Eye (tissue), 1 donor: Measurements from ENCODE around the gene GULP1.

Source experiments
- DNase-seq: peaks from one replicate; pipeline ENCODE4 v3.0.0-alpha.2; 2015

Gene GULP1

GRCh38 chr2:188610050-188610444, 318.4 kb downstream of the GULP1 start:
- DNase-seq = no peak

GRCh38 chr2:188610827-188611226, 319.2 kb downstream of the GULP1 start:
- DNase-seq = no peak

GRCh38 chr2:188619146-188619545, 327.5 kb downstream of the GULP1 start:
- no peak for DNase-seq

DNA sequence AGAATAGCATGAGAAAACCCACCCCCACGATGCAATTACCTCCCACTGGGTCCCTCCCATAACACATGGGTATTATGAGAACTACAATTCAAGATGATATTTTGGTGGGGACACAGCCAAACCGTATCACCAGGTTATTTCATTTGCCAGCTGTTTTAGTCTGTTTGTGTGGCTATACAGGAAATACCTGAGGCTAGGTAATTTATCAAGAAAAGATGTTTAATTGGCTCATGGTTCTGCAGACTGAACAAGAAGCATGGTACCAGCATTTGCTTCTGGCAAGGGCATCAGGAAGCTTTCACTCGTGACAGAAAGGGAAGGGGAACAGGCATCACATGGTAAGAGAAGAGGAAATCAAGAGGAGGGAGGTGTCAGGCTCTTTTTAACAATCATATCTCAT, 329.2 kb downstream of the GULP1 start:
- DNase-seq = no peak

GRCh38 chr2:188622601-188623260, 331.1 kb downstream of the GULP1 start:
- DNase-seq = peak; percentile 34

DNA sequence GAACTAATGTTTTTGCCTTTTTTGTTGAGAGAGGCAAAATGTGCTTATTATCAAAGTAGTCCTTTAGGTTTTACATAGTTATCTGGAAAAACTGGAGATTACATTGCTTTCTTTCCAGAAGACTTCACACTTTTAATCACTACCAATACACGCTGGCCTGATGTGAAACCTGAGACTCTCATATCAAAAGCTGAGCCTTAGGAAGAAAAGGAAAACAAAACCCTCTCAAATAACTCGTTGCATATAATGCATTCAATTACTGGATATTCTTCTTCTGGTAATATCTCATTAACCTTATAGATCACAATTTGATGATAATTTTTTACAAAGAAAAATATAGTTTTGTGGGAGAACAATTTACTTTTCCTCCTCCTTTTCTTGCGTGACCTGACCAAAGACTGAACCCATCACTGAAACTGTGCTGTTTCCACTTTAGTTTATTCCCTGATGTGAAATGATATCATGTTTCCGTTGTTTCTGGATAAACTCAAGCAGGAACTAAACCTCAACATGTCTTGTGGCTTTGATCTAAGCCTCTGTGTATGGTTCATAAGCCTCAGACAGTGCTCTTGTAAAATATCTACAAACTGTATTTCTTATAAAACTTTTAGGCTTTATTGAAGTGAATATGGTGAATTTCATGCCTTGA, 332.4 kb downstream of the GULP1 start:
- DNase-seq = peak; percentile 68

DNA sequence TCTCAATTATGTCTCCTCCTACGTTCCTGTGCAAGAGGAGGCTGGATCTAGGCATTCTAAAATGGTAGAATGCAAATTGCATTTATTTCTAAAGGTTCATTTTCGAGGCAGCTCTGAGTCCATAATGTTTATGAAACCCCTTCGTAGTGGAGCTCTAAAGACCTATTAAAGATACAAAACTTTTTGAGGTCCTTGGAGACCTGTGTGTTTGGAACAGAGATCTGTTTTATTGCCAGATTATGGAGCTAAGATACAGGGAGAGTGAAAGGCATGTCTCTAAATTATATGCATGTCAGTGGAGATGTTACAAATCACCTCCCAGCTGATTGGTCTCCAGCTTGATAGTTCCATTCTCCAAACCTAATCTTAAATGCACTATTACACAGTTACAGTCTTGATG, 335.8 kb downstream of the GULP1 start:
- no peak for DNase-seq

- peak; percentile 46 for DNase-seq
Observed at GRCh38 chr2:188628989-188629752, 337.5 kb downstream of the GULP1 start.

GRCh38 chr2:188629753-188630527, 338.3 kb downstream of the GULP1 start:
- peak; percentile 50 for DNase-seq

DNA sequence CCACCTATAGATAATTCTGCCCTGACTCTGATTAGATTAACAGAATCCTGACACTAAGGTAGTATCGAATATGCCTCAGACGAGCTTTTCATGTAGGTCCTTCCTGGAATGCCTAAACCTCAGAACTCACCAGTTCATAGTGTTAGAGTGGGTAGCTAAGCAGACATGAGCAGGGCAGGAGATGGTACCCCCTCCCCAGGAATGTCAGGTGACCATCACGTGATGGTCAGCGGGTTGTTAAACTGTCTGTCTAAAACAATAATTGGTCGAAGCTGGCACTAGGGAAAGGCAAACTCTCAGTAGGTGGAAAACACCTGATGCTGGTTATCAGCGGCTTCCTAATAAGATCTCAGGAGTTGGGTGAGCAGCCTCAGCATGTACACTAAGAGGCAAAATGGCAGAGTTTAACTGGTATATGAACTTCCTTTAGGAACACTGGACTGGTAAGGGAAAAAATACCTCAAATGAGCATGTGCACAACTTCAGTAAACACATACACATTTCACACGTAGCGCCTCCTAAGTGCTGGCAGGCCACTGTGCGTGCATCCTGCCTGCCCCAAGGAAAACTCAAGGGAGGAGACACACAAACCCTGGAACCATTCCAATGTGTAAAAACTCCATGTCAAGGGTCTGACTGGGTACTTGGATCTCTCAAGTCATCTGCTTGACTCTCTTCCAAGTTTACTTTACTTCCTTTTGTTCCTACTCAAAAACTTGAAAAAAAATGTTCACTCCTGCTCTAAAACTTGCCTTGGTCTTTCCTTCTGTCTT, 339.5 kb downstream of the GULP1 start:
- DNase-seq = no peak

DNA sequence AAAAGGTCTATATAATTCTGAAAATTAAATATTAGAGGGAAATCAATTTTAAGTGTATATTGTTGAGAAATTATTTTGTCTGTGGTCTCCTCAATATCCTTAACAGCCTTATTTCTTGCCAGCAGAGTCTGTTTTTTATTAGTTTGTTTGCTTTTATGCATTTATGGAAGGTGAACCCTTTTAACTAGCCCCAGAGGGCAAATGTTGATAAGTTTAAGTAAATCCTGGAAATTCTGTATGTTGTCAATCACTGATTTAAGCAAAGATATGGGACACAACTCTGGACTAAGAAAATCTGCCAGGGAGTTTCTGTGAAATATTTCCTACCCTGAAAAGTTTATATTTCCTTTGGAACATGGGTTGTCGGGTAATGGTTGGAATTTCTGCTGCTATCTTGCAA, 343.0 kb downstream of the GULP1 start:
- DNase-seq = no peak
